HG03196 (cell line): ENCODE data around the gene UGT3A1.
"Not testable (repeated sequence)": the region's sequence is repeated elsewhere in the genome, so short reads cannot be mapped to it uniquely, and the experiment has no call there.

Experiments
- ATAC-seq: cut with Tn5 transposase; IDR thresholded peaks from one replicate; pipeline ENCODE4 v1.9.1; 2021; ENCODE audit not compliant: unreplicated experiment

Gene UGT3A1

GRCh38 chr5:35990941-35991611 lies at the start of gene UGT3A1:
TSS of gene UGT3A1 (minus strand) at chr5:35991390. CDS start at chr5:35991240, 150 bp downstream.
- no peak for ATAC-seq

- ATAC-seq: no peak
These were observed 44.5 kb upstream of the UGT3A1 start for GRCh38 chr5:36035696-36036095.

- not testable (repeated sequence) for ATAC-seq
These were observed 43.4 kb upstream of the UGT3A1 start for GRCh38 chr5:36034536-36035134.

GRCh38 chr5:36033486-36033885 lies 42.3 kb upstream of the UGT3A1 start:
- no peak for ATAC-seq

- no peak for ATAC-seq
These were observed 41.9 kb upstream of the UGT3A1 start for GRCh38 chr5:36033047-36033446.

GRCh38 chr5:36031223-36031622 lies 40.0 kb upstream of the UGT3A1 start:
- ATAC-seq: no peak

GRCh38 chr5:36029914-36030313 lies 38.7 kb upstream of the UGT3A1 start:
- no peak for ATAC-seq

GRCh38 chr5:36028816-36029465 lies 37.8 kb upstream of the UGT3A1 start:
- ATAC-seq: no peak

GRCh38 chr5:36027711-36028110 lies 36.5 kb upstream of the UGT3A1 start:
- no peak for ATAC-seq

GRCh38 chr5:36026706-36027465 lies 35.7 kb upstream of the UGT3A1 start:
- no peak for ATAC-seq

- ATAC-seq: not testable (repeated sequence)
These were observed 31.1 kb upstream of the UGT3A1 start for GRCh38 chr5:36022246-36022645.

GRCh38 chr5:36019584-36019983 lies 28.4 kb upstream of the UGT3A1 start:
- not testable (repeated sequence) for ATAC-seq

- ATAC-seq: no peak
These were observed 26.4 kb upstream of the UGT3A1 start for GRCh38 chr5:36017622-36018021.

- no peak for ATAC-seq
These were observed 25.8 kb upstream of the UGT3A1 start for GRCh38 chr5:36017004-36017403.

GRCh38 chr5:36013182-36013581 lies 22.0 kb upstream of the UGT3A1 start:
- no peak for ATAC-seq

GRCh38 chr5:36009698-36010097 lies 18.5 kb upstream of the UGT3A1 start:
- no peak for ATAC-seq

GRCh38 chr5:36007366-36007765 lies 16.2 kb upstream of the UGT3A1 start:
- ATAC-seq: no peak

GRCh38 chr5:36006163-36006562 lies 15.0 kb upstream of the UGT3A1 start:
- ATAC-seq: no peak

GRCh38 chr5:36001032-36001431 lies 9.8 kb upstream of the UGT3A1 start:
- no peak for ATAC-seq

GRCh38 chr5:35999547-35999946 lies 8.4 kb upstream of the UGT3A1 start:
- no peak for ATAC-seq

- ATAC-seq: no peak
These were observed 4.9 kb upstream of the UGT3A1 start for GRCh38 chr5:35996076-35996475.

GRCh38 chr5:35990520-35990919 lies 670 bp downstream of the UGT3A1 start:
- no peak for ATAC-seq
